ENCODE measurements around the gene SEMA4F.
"Not testable (repeated sequence)": the region's sequence is repeated elsewhere in the genome, so short reads cannot be mapped to it uniquely, and the experiment has no call there.

Gene SEMA4F, protein sequence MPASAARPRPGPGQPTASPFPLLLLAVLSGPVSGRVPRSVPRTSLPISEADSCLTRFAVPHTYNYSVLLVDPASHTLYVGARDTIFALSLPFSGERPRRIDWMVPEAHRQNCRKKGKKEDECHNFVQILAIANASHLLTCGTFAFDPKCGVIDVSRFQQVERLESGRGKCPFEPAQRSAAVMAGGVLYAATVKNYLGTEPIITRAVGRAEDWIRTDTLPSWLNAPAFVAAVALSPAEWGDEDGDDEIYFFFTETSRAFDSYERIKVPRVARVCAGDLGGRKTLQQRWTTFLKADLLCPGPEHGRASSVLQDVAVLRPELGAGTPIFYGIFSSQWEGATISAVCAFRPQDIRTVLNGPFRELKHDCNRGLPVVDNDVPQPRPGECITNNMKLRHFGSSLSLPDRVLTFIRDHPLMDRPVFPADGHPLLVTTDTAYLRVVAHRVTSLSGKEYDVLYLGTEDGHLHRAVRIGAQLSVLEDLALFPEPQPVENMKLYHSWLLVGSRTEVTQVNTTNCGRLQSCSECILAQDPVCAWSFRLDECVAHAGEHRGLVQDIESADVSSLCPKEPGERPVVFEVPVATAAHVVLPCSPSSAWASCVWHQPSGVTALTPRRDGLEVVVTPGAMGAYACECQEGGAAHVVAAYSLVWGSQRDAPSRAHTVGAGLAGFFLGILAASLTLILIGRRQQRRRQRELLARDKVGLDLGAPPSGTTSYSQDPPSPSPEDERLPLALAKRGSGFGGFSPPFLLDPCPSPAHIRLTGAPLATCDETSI

DNA sequence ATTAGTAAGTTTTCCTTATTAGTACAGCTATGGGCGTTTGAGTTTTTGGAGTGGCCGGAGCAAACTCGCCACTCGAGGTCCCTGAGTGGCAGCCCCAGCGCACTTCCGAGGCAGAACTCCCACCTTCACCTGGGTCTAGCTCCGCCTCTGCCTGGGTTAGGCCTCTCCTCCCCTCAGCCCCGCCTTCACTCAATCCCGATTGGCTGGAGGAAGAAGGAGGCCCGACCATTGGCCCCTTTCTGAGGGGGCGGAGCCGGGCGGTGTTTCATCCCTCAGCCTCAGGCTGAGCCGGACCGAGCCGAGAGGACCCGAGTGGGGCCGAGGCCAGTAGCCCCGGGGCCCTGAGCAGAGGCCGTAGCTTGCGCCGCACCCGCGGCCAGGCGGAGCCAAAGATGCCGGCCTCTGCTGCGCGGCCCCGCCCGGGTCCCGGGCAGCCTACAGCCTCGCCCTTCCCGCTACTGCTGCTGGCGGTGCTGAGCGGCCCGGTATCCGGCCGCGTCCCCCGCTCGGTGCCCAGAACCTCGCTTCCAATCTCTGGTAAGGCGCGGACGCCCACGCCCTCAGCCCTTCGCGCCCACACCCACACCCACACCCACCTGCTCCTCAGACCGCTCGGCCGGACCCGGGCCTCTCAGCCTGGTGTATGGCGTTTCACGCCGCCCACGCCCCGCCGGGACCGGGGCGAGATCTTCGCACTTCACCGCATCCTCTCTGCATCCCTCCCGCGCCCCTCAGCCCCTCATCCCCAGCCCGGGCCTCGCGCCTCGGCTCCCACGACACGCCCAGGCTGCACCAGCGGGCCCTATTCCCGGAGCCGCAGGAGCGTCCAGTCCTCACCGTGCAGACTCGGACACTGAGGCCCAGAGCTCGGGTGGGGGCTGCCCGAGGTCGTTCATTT lies at the start of gene SEMA4F:
Gene SEMA4F (plus strand): TSS at position 263 of the 898 bp plus-strand sequence. CDS start 130 bp downstream, at position 393.
- DNase-seq (ENCODE audit: extremely low read depth in 1 of 2, low read depth in 1 of 2): peak; percentile 88 to 97

DNA sequence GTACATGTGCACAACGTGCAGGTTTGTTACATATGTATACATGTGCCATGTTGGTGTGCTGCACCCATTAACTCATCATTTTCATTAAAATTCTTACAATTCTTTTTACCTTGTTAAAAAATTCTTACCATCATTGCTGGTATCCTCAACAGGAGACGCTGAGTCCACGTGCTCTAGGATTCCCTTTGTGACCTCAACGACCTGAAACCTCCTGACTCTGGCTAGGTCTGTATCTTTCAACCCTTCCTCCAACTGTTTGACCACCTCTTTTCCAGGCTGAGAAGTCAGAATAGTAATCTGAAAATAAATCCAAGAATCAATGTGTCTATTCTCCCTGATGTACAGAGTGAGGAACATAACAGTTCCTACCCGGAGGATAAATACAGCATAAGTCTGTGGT lies 47.1 kb upstream of the SEMA4F start:
- no peak for DNase-seq (ENCODE audit: extremely low read depth in 1 of 2, low read depth in 1 of 2)

DNA sequence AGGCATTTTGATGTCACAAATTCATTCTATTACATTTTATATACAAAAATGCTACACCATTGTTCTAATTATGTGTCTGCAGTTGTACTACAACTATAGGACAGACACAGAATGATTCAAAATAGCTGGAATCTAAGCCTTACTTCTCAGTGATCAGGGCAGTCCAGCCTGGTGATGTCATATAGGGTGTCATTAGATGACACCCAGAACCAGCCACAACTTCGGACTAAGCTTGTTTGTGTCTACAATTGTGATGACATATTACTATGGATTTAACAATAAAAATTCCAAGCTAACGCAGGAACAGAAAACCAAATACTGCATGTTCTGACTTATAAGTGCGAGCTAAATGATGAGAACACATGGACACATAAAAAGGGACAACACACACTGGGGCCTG lies 36.9 kb upstream of the SEMA4F start:
- DNase-seq (ENCODE audit: extremely low read depth in 1 of 2, low read depth in 1 of 2): no peak

DNA sequence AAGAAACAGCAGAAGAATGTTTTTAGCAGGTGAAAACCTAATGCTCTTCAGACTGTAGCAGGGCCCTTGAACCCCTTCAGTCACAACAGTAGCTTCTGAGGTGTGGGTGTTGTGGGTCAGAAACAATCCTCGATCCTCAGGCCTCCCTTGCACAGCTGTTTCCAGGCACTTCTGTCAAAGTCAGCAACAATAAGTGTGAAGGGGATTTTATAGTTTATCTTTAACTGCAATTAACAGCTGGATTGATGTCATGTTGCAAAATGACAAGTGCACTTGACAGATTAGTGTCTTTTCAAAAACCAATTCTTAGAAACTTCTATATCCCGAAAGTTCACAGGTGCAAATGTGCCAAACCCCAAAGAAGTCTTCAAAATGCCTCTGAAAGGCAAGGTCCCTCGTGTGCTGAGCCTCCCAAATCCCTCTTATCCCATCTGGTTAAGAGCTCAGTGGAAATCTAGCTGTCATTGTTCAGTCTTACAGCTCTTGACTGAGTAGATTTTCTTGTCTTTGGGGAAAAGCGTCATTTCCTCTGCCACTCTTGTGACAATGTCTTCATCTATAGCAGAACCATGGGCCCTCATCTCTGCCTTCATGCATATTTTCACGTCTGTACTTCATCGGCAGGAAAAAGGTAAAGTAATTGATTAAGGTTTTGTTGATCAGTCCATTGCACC lies 35.5 kb upstream of the SEMA4F start:
- DNase-seq (ENCODE audit: extremely low read depth in 1 of 2, low read depth in 1 of 2): no peak

DNA sequence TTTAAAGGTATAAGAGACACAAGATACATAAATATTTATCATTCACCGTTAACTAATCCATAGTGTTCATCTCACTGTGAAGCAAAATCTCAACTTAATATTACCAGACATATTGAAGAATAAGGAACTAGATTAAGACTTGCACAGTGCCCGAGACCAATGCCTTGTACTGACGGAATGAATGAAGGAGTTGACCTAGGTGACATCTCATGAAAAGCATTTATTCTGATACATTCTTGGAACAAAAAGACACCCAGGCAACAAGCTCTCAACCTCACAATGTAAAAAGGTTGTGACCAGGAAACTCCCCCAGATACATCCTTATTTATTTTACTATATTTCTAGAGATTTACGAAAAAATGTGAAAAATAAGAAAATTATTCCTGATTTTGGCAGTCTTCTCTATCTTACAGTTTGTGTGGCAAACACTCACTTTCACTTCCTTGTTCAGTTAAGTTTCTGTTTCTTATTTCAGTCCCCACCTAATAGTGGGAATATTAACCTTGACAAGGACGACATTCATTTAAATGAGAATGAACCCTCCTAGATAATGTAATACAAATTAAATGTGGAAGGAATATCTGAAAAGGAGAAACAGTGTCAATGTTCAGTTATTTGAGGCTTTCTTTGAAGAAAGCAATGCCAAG lies 34.3 kb upstream of the SEMA4F start:
- DNase-seq (ENCODE audit: extremely low read depth in 1 of 2, low read depth in 1 of 2): no peak

DNA sequence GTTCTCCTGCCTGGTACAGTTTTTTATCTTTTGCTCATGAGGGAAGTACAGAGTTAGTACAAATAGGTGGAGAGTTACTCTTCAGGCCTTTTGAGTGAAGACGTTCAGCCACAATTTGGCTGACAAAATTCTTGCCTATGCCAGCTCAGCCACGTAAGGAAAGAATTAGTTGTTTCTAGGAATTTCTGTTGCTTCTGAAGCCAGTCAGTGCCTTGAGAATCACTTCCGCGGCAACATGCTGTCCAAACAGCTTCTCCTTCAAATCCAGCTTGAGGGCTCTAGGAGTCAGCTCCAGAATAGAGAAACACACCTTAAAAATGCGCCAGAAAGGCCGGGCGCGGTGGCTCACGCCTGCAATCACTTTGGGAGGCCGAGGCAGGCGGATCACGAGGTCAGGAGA lies 33.4 kb upstream of the SEMA4F start:
- DNase-seq (ENCODE audit: extremely low read depth in 1 of 2, low read depth in 1 of 2): no peak

DNA sequence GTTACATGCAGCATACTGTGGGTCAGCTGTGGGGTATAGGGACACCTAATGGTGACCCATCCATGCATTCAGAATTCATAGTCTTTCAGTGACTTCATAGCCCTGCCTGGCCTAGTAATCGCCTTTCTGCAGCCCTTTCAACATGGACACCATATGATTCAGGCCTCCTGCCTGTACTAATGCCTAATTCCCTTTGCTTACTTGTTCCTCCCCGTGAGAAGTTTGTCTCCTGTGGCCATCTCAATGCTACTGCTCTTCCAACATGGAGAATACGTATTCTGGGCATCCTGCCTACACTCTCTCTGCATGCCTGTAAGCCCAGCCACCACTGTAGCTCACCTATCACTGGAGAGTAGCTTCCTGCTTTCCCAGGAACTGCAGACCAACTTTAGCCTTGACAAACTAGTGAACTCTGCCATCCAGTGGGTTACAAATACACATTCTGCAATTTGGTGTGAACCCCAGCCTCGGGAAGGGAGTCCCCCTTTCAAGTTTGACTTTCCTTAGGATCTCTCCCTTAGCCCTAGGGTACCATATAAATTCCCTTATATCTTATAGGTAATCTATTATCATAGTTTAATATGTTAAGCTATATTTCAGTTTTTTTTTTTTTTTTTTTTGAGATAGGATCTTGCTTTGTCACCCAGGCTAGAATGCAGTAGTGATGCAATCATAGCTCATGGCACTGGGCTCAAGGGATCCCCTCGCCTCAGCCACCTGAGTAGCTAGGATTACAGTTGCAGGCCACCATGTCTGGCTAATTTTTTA lies 28.2 kb upstream of the SEMA4F start:
- DNase-seq (ENCODE audit: extremely low read depth in 1 of 2, low read depth in 1 of 2): no peak

DNA sequence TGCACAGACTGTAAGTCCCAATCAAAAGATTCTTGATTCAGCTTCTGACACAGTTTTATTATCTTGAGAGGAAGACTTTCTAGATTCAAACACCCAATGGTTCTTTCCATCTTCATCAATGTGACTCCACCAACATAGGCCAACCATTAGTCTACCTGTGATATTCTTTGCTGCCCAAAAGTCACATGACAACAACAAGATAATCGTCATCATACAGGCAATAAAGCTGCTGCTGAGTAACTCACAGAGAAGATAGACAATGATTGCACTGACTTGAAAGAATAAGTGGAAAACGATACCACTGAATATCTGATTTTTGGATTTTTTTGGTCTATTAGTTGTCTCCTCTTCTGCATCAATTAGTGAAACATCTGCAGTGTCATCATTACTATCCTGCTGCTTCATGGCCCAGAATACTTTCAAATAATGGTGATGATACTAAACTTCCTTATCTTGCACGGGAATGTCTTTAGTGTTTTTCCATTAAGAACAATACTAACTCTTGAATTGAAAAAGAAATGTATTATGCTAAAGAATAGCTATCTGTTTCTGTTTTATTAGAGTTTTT lies 25.4 kb upstream of the SEMA4F start:
- no peak for DNase-seq (ENCODE audit: extremely low read depth in 1 of 2, low read depth in 1 of 2)

DNA sequence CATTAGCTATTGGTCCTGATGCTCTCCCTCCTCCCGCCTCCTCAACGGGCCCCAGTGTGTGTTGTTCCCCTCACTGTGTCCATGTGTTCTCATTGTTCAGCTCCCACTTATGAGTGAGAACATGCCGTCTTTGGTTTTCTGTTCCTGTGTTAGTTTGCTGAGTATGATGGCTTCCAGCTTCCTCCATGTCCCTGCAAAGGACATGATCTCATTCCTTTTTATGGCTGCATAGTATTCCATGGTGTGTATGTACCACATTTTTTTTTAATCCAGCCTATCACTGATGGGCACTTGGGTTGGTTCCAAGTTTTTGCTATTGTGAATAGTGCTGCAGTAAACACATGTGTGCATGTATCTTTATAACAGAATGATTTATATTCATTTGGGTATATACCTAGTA lies 23.6 kb upstream of the SEMA4F start:
- not testable (repeated sequence) for DNase-seq (ENCODE audit: extremely low read depth in 1 of 2, low read depth in 1 of 2)

DNA sequence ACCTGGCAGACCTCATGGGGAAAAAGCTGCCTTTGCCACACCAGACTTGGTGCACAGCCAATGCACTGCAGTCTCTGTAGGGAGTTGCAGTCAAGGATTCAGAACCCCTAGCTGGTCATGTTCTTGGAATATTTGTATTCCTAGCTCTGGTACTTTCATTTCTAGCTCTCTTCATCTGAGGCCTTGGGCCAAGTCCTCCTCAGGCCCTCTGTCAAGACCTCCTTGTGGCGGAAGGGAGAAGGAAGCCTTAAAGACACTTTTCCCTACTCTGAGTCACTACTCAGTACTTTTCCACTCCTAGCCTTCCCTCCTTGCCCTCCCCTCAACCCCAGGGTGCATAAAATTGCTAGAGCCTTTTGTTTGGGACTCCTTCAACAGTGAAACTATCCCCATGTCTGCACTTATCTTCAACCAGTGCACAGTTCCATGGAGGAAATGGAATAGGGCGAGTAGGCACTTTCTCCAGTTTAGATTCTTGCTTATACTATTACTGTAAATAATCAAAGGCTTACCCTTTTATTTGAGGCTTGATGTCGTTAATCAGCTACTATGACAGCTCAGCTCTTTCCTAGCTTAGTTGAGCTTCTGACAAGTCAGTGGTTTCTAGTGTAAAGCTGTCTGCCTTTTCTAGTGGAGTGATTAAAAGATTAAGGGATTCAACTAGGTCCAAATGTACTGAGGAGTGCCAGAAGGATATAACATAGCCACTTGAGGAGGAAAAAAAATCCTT lies 21.7 kb upstream of the SEMA4F start:
- no peak for DNase-seq (ENCODE audit: extremely low read depth in 1 of 2, low read depth in 1 of 2)

DNA sequence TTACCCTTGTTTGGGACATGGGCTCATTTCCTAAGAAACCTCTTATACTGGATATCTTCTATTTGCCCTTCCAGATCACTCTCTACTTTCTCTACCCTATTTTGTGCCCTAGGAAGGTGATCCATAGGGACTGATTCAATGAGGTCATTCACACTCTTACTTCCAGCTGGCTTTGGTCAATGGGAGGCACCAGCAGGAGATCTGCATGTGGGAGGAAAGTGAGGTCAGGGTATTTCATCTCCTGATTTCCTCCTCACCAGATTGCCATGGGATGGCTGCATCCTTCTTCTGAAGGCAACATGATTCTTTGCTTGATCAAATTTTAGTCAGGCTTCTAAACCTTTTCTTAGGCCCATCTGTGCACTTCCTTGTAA lies 21.1 kb upstream of the SEMA4F start:
- DNase-seq (ENCODE audit: extremely low read depth in 1 of 2, low read depth in 1 of 2): no peak

DNA sequence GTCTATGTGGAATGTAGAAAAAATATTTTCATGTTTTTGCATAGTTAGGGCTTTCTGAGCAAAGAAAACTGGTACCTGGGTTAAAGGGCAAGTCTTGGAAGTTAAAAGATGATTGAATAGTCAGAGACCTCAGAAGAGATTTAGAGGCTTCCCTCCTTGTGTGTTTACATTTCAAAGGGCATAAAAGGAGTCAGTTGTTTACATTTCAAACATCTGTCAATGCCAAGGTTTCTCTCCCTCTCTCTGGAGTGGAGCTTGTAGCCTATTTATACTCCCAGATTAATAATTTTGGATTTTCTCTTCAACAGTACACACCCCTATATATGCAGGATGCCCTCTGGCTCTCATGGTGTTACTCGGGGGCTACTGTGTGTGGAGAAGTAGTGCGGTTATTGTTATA lies 14.5 kb upstream of the SEMA4F start:
- DNase-seq (ENCODE audit: extremely low read depth in 1 of 2, low read depth in 1 of 2): no peak

DNA sequence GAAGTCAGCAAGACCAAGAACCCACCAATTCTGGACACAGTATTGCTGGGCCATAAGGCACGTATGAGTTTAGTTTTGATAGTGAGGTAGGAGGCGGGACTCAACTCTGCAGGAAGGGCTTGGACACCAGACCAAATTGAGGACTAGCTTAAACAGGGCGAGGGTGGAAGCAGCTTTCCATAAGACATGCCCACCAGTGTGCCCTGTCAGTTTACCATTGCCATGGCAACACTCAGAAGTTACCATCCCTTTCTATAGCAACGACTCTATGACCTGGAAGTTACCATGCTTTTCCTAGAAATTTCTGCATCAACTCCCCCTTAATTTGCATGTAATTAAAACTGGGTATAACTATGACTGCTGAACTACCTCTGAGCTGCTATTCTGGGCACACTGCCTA lies 8.7 kb upstream of the SEMA4F start:
- no peak for DNase-seq (ENCODE audit: extremely low read depth in 1 of 2, low read depth in 1 of 2)

DNA sequence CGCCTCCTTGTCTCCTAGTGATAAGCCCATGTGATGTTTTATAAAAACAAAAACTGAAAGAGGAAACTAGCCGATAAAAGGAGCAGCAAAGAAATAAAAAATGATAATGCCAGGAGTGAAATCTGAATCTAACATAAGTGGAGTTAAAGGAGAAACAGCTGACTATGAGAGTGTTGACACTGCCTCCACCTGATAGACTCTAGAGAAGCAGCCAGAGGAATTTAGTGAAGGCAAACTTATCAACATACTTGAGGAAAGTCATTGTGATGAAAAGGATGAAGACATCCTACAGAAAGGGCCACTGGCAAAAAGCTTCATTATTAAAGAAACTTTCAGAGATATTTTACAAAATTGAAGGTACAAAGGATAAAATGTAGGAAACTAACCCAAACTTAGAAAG lies 7.8 kb upstream of the SEMA4F start:
- DNase-seq (ENCODE audit: extremely low read depth in 1 of 2, low read depth in 1 of 2): no peak

DNA sequence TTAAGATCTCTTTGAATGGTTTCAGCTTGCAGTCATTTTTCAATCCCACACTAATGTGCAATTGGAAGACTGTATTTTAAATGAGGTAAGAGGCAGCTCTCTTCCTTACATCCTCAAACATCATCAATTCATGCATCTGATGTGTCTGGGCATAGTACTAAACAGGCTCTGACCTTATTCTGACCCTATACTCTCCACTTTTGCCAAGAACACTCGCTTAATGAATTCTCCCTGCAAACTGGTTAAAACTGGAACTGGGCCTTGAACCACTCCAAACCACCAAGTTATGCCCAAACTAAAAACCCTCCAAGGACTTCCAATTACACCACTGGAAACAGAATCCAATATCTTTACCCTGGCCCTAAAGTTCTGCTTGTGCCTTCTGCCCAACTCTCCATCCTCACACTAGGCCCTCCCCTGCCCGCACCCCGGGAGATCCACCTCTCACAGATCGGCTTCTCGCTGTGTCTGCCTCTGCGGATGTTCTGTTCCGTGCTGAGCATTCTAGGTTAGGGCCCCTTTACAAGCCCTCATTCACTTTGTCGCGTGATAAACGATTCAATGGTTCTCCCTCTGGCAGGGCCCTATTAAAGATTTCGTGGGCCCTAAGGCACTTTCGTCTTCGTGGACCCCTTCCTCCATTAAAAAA lies 7.1 kb upstream of the SEMA4F start:
- no peak for DNase-seq (ENCODE audit: extremely low read depth in 1 of 2, low read depth in 1 of 2)

DNA sequence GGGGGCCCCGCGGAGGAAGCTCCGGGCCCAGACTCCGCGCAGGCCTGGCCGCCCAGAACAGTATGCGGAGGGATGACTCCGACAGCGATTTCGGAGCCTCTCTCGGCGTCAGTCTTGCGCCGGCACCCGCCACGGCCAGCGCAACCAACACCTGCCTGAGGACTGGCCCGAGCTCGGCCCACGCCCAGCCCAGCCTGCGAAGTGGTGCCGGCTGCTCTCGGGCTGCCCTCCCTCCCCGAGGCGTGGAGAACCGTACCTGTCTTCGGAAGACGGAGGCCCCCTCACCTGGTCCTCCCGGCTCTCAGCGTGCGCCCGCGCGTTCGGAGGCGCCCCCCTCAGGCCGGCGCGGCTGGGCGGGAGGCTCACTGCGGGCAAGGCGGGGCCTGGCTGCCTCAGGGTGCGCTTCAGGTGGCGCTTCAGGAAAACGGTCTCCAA lies 6.0 kb upstream of the SEMA4F start, which contains the start of gene M1AP:
Gene M1AP (minus strand): TSS at position 322 of the 435 bp plus-strand sequence. CDS start 8,055 bp downstream, outside the sequence.
- DNase-seq (ENCODE audit: extremely low read depth in 1 of 2, low read depth in 1 of 2): no peak

DNA sequence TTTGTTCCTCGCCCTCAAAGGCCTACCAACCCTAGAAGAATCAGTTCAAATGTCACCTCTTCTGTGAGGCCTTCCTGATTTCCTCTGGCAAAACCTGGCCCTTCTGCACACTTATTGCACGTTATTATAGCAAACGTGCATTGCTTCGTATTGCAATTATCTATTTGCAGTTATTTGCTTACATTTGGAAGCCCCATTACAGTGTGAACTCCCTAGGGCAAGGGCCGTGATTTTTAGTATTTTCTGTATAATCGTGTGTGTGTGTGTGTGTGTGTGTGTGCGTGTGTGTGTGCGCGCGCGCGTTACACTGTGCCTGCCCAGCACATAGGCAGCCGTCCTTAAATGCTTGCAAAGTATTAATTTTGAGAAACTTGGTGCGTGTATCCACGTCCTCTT lies 460 bp upstream of the SEMA4F start:
- no peak for DNase-seq (ENCODE audit: extremely low read depth in 1 of 2, low read depth in 1 of 2)

DNA sequence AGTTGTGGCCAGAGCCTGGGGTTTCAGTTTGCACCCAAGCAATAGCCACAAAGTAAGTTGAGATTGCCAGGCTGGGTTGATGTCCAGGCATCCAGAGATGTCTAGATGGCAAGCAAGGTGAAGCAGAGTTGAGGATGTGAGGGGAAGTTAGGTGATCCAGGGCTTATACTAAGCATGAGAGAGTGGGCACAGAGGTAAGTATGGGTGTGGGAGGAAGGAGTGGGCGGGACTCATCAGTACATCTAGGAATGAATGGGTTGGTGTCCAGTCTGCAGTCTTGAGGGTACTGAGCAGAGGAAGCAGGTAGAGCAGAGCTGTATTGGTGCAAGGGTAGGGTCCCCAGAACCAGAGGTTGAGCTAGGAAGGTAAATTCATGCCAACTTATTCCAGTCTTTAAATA lies 1.5 kb downstream of the SEMA4F start:
- no peak for DNase-seq (ENCODE audit: extremely low read depth in 1 of 2, low read depth in 1 of 2)

Data from stimulated activated CD8-positive, alpha-beta memory T cell treated with anti-CD3 and anti-CD28 coated beads, Interleukin-7, amount 100 ng/mL, for 48 hours (primary cell).